Testis (tissue), 3 donors: ENCODE measurements around the gene METRNL. TPM values are rescaled to one million over a fixed set of nuclear protein-coding genes. Genes with fewer than 3 reads are reported as not detected.

Experiments used
- DNase-seq: peaks from one replicate; pipeline ENCODE4 v3.0.0-alpha.2; 2019
- H3K27ac ChIP-seq, 2 donors: fragments of 200-600 bp; sonication (generic); one replicate each; pipeline ENCODE4 v1.5.1; 2019
- H3K27me3 ChIP-seq: fragments of 200-600 bp; sonication (generic); one replicate; pipeline ENCODE4 v1.5.1; 2019
- H3K36me3 ChIP-seq: fragments of 200-600 bp; sonication (generic); one replicate; pipeline ENCODE4 v1.5.1; 2017; ENCODE audit warnings: low read depth; ENCODE audit errors: missing control alignments
- H3K4me1 ChIP-seq: fragments of 200-600 bp; sonication (generic); one replicate; pipeline ENCODE4 v1.5.1; 2019
- H3K4me3 ChIP-seq, 2 donors: fragments of 200-600 bp; sonication (generic); one replicate each; pipeline ENCODE4 v1.5.1; 2017 to 2019
- H3K9me3 ChIP-seq: fragments of 200-600 bp; sonication (generic); one replicate; pipeline ENCODE4 v1.5.1; 2017
- CTCF ChIP-seq, 3 experiments: fragments of 450-650 bp in 2 of 3; fragments of 200-600 bp in 1 of 3; sonication (generic) in 1 of 3; IDR thresholded peaks; one replicate each; pipeline ENCODE4 v1.5.1; 2016 to 2019; ENCODE audit warnings: antibody characterized with exemption in 3 of 3, mild to moderate bottlenecking in 2 of 3, moderate library complexity in 1 of 3
- POLR2A ChIP-seq: fragments of 450-650 bp; IDR thresholded peaks from one replicate; pipeline ENCODE4 v1.6.1; 2017; ENCODE audit warnings: antibody characterized with exemption, mild to moderate bottlenecking, moderate library complexity
- WGBS, 2 donors: methylation state at CpG; one replicate each; pipeline ENCODE4 v1.1.5; 2018; 5-methylcytosine and 5-hydroxymethylcytosine counted together
- intact Hi-C: fragments of 100-400 bp; cut with DNase I; formaldehyde crosslinking; loops from one replicate; pipeline ENCODE4 v1.15.1; 2023; ENCODE audit warnings: low total_unique reads
- polyA plus RNA-seq: library from polyadenylated mRNA; stranded (reverse); fragments of 350-450 nt; fragmentation: Illumina TruSeq; extraction: RNeasy Lipid Tissue Mini Kit (QIAGEN cat#74804); gene quantifications from one replicate; pipeline ENCODE4 v1.2.3, GENCODE V29; 2014; ENCODE audit warnings: low read depth, low replicate concordance; ENCODE audit not compliant: insufficient read depth
- total RNA-seq, 2 donors: library from RNA; depleted of rRNA; stranded (reverse); fragments of >200 nt; gene quantifications; one replicate each; pipeline ENCODE4 v1.2.3, GENCODE V29; 2016

Gene METRNL
- total and polyA plus RNA-seq, 3 donors from 2014 or later: 54.6 to 86.1 (median 56.1) TPM

GRCh38 chr17:83067718-83068261 is 11.6 kb upstream of the METRNL start:
- DNase-seq: no peak
- Histone ChIP-seq H3K27me3 (no peaks in the 10 kb centered on the region), H3K36me3 (no peaks in the 10 kb centered on the region), H3K9me3 (no peaks in the 10 kb centered on the region), H3K4me1 (peaks cover 1% of the 10 kb centered on the region), H3K4me3 (no peak overlapping the region), H3K27ac (no peak overlapping the region)
- intact Hi-C loops: no loop called here
- TF ChIP-seq CTCF (IDR thresholded peaks at IDR 0.05) (no peak), POLR2A (no peak)
- 50 to 70% methylated on average over 15 to 18 of the region's 29 CpGs for WGBS, 2 donors

- Histone ChIP-seq H3K9me3 (no peaks in the 10 kb centered on the region), H3K4me3 (no peak overlapping the region), H3K27me3 (no peaks in the 10 kb centered on the region), H3K4me1 (peaks cover 8% of the 10 kb centered on the region), H3K27ac (no peak overlapping the region), H3K36me3 (no peaks in the 10 kb centered on the region)
- intact Hi-C loops: no loop called here
- TF ChIP-seq CTCF (IDR thresholded peaks at IDR 0.05): no peak
- no peak for TF ChIP-seq POLR2A
- DNase-seq: no peak
- 70 to 80% methylated on average over 15 to 41 of the region's 58 CpGs for WGBS, 2 donors
Measured at GRCh38 chr17:83068641-83069570, 10.5 kb upstream of the METRNL start.

GRCh38 chr17:83069571-83069906 is 9.9 kb upstream of the METRNL start:
- intact Hi-C loops: no loop called here
- no peak overlapping the region for H3K27ac ChIP-seq
- no peak overlapping the region for H3K4me3 ChIP-seq
- no peak for DNase-seq
- 91 to 98% methylated on average over 8 of the region's 8 CpGs for WGBS, 2 donors
- H3K9me3 ChIP-seq: no peaks in the 10 kb centered on the region
- TF ChIP-seq CTCF (IDR thresholded peaks at IDR 0.05) (no peak), POLR2A (no peak)
- H3K27me3 ChIP-seq: no peaks in the 10 kb centered on the region
- no peaks in the 10 kb centered on the region for H3K36me3 ChIP-seq
- H3K4me1 ChIP-seq: peaks cover 8% of the 10 kb centered on the region

- no peak for TF ChIP-seq POLR2A
- no peak for TF ChIP-seq CTCF (IDR thresholded peaks at IDR 0.05)
- H3K36me3 ChIP-seq: no peaks in the 10 kb centered on the region
- DNase-seq: no peak
- intact Hi-C loops: no loop called here
- H3K4me1 ChIP-seq: peaks cover 8% of the 10 kb centered on the region
- no peaks in the 10 kb centered on the region for H3K27me3 ChIP-seq
- no peak overlapping the region for H3K4me3 ChIP-seq
- 82 to 88% methylated on average over 26 to 35 of the region's 35 CpGs for WGBS, 2 donors
- H3K9me3 ChIP-seq: no peaks in the 10 kb centered on the region
- no peak overlapping the region for H3K27ac ChIP-seq
Measured at GRCh38 chr17:83069931-83070742, 9.3 kb upstream of the METRNL start.
